Subcutaneous adipose tissue (tissue), 4 donors: Measurements from ENCODE around the gene AVL9. TPM values are rescaled to one million over a fixed set of nuclear protein-coding genes. Genes with fewer than 3 reads are reported as not detected.

ENCODE experiments used
- total RNA-seq, 4 donors: library from RNA; depleted of rRNA; stranded (reverse); fragments of >200 nt; gene quantifications; one replicate each; pipeline ENCODE4 v1.1.0, GENCODE V29; 2016
- TF ChIP-seq, protein P1 (sequence below): fragments of 450-650 bp; IDR thresholded peaks from one replicate; pipeline ENCODE4 v1.5.1; 2016; ENCODE audit warnings: low read depth, mild to moderate bottlenecking, control low read depth, antibody characterized with exemption, moderate library complexity

AVL9 gene
- total RNA-seq, 4 donors from 2014 or later: 27.5 to 35.8 (median 30.9) TPM

DNA sequence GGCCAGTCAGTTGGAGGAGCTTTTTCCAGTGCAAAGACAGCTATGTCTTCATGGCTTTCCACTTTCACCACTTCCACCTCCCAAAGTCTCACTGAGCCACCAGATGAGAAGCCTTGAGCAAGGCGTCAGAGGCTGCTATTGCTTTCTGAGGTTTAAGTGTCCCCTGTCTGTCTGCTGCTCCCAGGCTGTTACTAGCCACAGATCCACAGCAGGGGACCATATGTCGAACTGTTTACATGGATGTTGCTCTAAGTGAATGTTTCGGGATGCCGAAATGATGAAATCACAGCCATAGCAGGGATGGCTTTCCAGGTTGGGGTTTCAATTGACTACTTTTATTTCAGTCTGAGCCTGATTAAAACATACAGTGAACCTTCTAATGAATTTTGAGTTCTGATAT is 88.5 kb downstream of the AVL9 start:
- TF ChIP-seq, protein P1, sequence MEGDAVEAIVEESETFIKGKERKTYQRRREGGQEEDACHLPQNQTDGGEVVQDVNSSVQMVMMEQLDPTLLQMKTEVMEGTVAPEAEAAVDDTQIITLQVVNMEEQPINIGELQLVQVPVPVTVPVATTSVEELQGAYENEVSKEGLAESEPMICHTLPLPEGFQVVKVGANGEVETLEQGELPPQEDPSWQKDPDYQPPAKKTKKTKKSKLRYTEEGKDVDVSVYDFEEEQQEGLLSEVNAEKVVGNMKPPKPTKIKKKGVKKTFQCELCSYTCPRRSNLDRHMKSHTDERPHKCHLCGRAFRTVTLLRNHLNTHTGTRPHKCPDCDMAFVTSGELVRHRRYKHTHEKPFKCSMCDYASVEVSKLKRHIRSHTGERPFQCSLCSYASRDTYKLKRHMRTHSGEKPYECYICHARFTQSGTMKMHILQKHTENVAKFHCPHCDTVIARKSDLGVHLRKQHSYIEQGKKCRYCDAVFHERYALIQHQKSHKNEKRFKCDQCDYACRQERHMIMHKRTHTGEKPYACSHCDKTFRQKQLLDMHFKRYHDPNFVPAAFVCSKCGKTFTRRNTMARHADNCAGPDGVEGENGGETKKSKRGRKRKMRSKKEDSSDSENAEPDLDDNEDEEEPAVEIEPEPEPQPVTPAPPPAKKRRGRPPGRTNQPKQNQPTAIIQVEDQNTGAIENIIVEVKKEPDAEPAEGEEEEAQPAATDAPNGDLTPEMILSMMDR: no peak

DNA sequence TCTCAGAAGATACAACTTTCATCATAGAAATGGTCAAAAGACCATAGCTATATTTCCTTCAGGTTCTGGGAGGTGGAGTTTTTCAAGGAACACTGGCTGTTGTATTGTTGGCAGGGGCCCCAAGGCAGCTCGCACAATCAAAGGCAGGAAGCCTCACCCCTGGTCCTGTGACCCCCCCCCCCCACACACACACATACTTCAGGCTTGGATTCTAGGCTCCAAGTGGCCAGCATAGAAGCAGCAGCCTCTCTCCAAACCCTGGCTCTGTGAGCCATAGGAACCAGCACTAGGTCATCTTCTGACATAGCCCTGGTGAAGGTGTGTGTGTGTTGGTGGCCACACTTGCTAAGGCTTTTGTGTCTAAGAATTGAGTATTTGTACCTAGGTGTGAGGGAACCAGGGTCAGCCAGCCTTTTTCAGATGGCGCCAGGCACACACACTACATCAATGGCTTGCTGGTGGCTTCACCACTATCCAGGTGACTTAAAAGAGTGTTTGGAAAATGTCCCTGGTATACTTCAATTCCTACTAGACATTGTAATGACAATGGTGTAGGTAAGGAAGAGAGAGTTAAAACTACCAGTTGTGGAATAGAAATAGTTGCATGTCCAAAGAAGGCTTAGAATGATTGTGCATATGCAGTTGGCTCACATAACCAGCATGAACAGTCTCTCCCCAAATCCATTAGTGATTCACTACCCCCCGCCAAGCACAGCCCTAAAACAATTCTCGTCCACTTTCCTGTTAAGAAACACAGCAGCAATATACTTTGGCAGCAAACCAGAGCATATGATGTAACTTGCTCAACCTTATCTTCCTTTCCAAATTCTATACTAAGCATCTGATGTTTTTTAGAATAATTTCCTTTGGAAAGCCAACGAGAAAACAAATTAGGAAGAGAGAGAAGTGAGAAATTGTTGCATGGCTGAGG is 91.3 kb downstream of the AVL9 start:
- TF ChIP-seq, protein P1: no peak

DNA sequence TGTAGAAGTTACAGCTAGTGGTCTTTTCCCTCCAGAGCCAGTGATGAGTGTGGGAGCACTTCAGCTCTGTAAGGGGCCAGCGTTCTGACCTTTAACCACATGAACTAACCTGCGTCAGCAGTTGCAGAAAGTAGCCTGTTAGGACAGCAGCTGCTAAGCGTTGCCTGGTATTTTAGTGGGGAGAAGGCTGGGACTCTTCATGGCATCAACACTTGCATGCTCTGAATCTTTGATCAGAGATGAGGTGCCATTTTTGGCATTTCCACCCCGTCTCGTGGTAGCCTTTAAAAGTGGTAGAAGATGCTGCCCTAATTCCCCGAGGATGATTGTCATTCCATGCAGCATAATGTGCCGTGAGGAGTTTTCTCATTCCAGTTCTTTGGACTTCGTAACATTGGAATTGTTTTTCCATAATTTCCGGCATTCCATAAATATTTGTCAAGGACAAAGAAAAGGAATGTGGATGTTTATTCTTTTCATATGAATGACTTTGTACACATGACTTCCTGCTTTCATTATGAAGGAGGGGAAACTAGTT is 92.2 kb downstream of the AVL9 start:
- TF ChIP-seq, protein P1: no peak

DNA sequence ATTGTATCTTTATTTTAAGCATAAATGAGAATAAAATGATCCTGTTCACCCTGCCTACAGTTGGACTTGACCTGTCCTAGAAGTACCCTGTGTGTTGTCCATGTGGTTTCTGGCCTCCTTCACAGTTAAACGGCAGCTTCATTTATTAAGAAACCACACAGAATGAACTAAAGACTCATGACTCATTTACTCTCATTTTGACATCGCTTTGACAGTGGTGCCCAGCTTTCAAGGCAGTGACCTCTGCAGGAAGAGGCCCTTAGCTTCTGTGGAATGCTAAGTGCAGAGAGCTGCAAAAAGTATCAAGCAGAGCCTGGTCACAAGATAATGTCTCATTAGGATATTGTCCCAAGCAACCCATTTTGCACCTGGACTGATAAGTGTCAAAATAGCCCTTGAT is 93.4 kb downstream of the AVL9 start:
- TF ChIP-seq, protein P1: no peak

DNA sequence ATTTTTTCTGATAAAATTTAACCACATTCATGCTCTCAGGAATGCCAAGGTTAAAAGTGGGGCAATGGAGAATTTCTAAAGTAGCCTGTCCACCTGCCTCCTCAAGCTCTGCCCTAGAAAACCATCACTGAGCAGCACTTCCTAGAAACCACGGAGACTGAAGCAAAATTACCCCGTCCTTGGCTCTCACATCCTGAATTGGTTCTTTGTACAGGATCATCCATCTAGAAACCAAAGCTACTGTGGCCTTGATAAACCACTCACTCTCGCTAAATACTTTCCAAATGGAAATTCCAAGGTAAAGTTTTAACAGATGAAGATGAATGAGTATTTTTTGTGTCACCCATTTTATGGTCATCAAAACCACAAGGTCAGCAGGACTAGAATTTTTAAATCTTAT is 96.6 kb downstream of the AVL9 start:
- TF ChIP-seq, protein P1: no peak

DNA sequence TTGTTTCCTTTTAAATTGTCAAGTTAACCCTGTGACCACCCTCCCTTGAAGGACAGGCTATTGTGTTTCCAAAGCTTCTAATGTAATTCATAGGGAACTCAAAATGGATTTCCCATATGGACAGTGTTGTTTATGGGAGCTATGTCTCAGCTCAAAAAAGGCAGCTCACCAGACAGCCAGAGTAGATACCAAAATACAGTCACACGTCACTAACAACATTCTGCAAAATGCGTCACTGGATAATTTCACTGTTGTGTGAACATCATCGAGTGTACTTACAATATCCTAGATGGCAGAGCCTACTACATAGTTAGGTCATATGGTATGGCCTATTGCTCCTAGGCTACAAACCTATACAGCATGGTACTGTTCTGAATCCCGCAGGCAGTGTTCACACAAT is 97.4 kb downstream of the AVL9 start:
- TF ChIP-seq, protein P1: no peak

DNA sequence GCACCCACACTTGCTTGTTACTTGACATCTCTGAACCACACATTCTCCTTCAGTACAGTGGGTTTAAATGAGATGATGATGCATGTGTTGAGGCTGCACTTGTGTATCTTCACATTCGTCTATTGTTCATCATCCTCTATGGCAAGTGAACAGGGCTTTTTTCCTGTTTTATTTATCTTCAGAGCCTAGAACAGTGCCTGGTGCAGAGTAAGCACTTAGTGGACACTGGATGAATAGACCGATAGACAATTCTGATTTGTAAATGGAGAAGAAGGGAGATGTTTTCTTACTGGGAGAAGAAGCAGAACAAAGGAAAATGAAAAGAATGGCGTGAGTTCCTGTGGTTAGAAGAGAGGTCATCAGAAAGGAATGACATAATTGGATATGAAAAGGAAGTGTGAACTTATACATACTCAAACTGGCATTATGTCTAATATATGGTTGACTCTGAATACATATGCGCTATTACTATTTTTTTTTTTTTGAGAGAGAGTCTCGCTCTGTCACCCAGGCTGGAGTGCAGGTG is 99.7 kb downstream of the AVL9 start:
- TF ChIP-seq, protein P1: no peak
